ENCODE data around the gene DPH2. TPM values are rescaled to one million over a fixed set of nuclear protein-coding genes. Genes with fewer than 3 reads are reported as not detected.
A peak's percentile ranks its signal among the peaks of the same experiment; 100 is the strongest.

The DPH2 gene
- polyA plus RNA-seq, 2 of the 4 experiments (the other 2 are of a cell fraction), result 38.8 to 41.7 TPM

GRCh38 chr1:43930168-43930948 is 39.5 kb upstream of the DPH2 start:
- ChIA-PET POLR2A (no interaction called here), CTCF (interaction anchor here (1.1 to 16.9 kb wide), 5 partner anchors 9 to 165 kb away, joined by 3 to 243 read pairs (median 5); no protein-coding TSS in a partner anchor)
- TF ChIP-seq CEBPB (IDR thresholded peaks at IDR 0.05) (no peak), CHD2 (IDR thresholded peaks at IDR 0.05; ENCODE audit: low read length, partially characterized antibody) (no peak), ATOH8 (CRISPR knock-in tag; IDR thresholded peaks at IDR 0.05; ENCODE audit: low read depth) (no peak), HOXB13 (CRISPR knock-in tag; IDR thresholded peaks at IDR 0.05; ENCODE audit: low read depth) (no peak), RNF2 (IDR thresholded peaks at IDR 0.05; ENCODE audit: borderline replicate concordance, low read depth) (no peak), SMC3 (IDR thresholded peaks at IDR 0.05) (no peak), RAD21 (conservative IDR thresholded peaks at IDR 0.05 in 1 of 2, IDR thresholded peaks at IDR 0.05 in 1 of 2) (0 out of 5 replicates have a peak, but pooled peaks of 1 of the 2 experiments have one; percentile 8), EHF (CRISPR knock-in tag; IDR thresholded peaks at IDR 0.05) (no peak), BHLHE40 (IDR thresholded peaks at IDR 0.05; ENCODE audit: low read depth, low read length) (no peak)
- Histone ChIP-seq H3K4me1 (peaks cover 45% of the 10 kb centered on the region), H3K4me3 (no peak overlapping the region), H3K9me3 (no peaks in the 10 kb centered on the region), H3K4me2 (no peak overlapping the region; the same call in 2 of the 3 replicates), H3K27ac (peak overlapping the region; percentile 70 to 92)
- FAIRE-seq (no peak), DNase-seq (ENCODE audit: low read depth in 1 of 2, low spot score in 1 of 2) (no peak), ATAC-seq (peak in 1 of 2 experiments; percentile 34; a peak in 1 of 6 replicates)
- 87% methylated on average over 6 of the region's 10 CpGs for WGBS (ENCODE audit: missing lambda C conversion rate)

GRCh38 chr1:43930949-43931275 is 38.9 kb upstream of the DPH2 start:
- 84% methylated on average over 4 of the region's 4 CpGs for WGBS (ENCODE audit: missing lambda C conversion rate)

GRCh38 chr1:43931711-43932660 is 37.8 kb upstream of the DPH2 start:
- ChIA-PET POLR2A (no interaction called here), CTCF (interaction anchor here (0.6 to 16.9 kb wide), 3 partner anchors 34 to 167 kb away, joined by 4 to 243 read pairs (median 4); no protein-coding TSS in a partner anchor)
- Histone ChIP-seq H3K27ac (peak overlapping the region in 1 of 2 experiments; percentile 92; a peak in 3 of 6 replicates), H3K9me3 (no peaks in the 10 kb centered on the region), H3K4me3 (no peak overlapping the region), H3K4me2 (no peak overlapping the region), H3K4me1 (peaks cover 51% of the 10 kb centered on the region)
- 86% methylated on average over 11 of the region's 13 CpGs for WGBS (ENCODE audit: missing lambda C conversion rate)
- no peak for FAIRE-seq
- ATAC-seq, result no peak
- DNase-seq (ENCODE audit: low read depth in 1 of 2, low spot score in 1 of 2), result no peak
- TF ChIP-seq MAFK (IDR thresholded peaks at IDR 0.05; ENCODE audit: partially characterized antibody), result no peak
- TF ChIP-seq CBX8 (IDR thresholded peaks at IDR 0.05), result no peak
- no peak for TF ChIP-seq REST (IDR thresholded peaks at IDR 0.05)
- TF ChIP-seq, protein P1, sequence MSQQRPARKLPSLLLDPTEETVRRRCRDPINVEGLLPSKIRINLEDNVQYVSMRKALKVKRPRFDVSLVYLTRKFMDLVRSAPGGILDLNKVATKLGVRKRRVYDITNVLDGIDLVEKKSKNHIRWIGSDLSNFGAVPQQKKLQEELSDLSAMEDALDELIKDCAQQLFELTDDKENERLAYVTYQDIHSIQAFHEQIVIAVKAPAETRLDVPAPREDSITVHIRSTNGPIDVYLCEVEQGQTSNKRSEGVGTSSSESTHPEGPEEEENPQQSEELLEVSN (IDR thresholded peaks at IDR 0.05; ENCODE audit: borderline replicate concordance, low read depth), result no peak
- TF ChIP-seq RFX5 (IDR thresholded peaks at IDR 0.05), result no peak
- no peak for TF ChIP-seq TFCP2L1 (CRISPR knock-in tag; IDR thresholded peaks at IDR 0.05)
- TF ChIP-seq, protein P2, sequence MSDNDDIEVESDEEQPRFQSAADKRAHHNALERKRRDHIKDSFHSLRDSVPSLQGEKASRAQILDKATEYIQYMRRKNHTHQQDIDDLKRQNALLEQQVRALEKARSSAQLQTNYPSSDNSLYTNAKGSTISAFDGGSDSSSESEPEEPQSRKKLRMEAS (IDR thresholded peaks at IDR 0.05), result no peak
- TF ChIP-seq SREBF2 (IDR thresholded peaks at IDR 0.05), result no peak

More at GRCh38 chr1:43930949-43931275, 38.9 kb upstream of the DPH2 start:
- TF ChIP-seq ZFP36 (IDR thresholded peaks at IDR 0.05; ENCODE audit: borderline replicate concordance, partially characterized antibody) (no peak), POLR2A (IDR thresholded peaks at IDR 0.05; ENCODE audit: low read length) (no peak), CHD2 (IDR thresholded peaks at IDR 0.05; ENCODE audit: low read length, partially characterized antibody) (no peak), MAFK (IDR thresholded peaks at IDR 0.05; ENCODE audit: partially characterized antibody) (no peak), RFX5 (IDR thresholded peaks at IDR 0.05) (no peak), CBX8 (IDR thresholded peaks at IDR 0.05) (no peak), KDM1A (IDR thresholded peaks at IDR 0.05; ENCODE audit: low read depth) (no peak), SREBF2 (IDR thresholded peaks at IDR 0.05) (no peak), ATOH8 (CRISPR knock-in tag; IDR thresholded peaks at IDR 0.05; ENCODE audit: low read depth) (no peak), TFCP2L1 (CRISPR knock-in tag; IDR thresholded peaks at IDR 0.05) (no peak), CHD4 (IDR thresholded peaks at IDR 0.05; ENCODE audit: borderline replicate concordance) (no peak), HEYL (CRISPR knock-in tag; IDR thresholded peaks at IDR 0.05) (no peak)
- TF ChIP-seq, protein P2 (IDR thresholded peaks at IDR 0.05), result no peak
- Histone ChIP-seq H3K4me3 (no peak overlapping the region), H3K4me1 (peaks cover 46% of the 10 kb centered on the region), H3K27ac (peak overlapping the region; percentile 1 to 92; a peak in 4 of 6 replicates), H3K9me3 (no peaks in the 10 kb centered on the region), H3K4me2 (no peak overlapping the region)
- ChIA-PET CTCF (interaction anchor here (1.2 to 16.9 kb wide), 4 partner anchors 9 to 166 kb away, joined by 4 to 243 read pairs (median 5); no protein-coding TSS in a partner anchor), POLR2A (no interaction called here)
- DNase-seq (ENCODE audit: low read depth in 1 of 2, low spot score in 1 of 2), result no peak
- FAIRE-seq, result no peak
- no peak for ATAC-seq
